MM.1S (cell line): ENCODE data around the gene KRCC1.
"Not testable (repeated sequence)": the region's sequence is repeated elsewhere in the genome, so short reads cannot be mapped to it uniquely, and the experiment has no call there.

Experiments used
- EZH2 ChIP-seq: fragments of 300-600 bp; sonication (generic); optimal IDR thresholded peaks from 2 replicates; pipeline ENCODE3; 2017; ENCODE audit warnings: low read depth, mild to moderate bottlenecking, antibody characterized with exemption, low read length, mixed read lengths
- EZH2phosphoT487 ChIP-seq: fragments of 300-600 bp; sonication (generic); IDR thresholded peaks from 2 replicates; pipeline ENCODE4 v1.6.1; 2018; ENCODE audit warnings: antibody characterized with exemption, low read length
- TF ChIP-seq, protein P1 (sequence below): fragments of 300-600 bp; sonication (generic); IDR thresholded peaks from 2 replicates; pipeline ENCODE4 v1.5.1; 2016; ENCODE audit warnings: antibody characterized with exemption, low read length, mixed read lengths

DNA sequence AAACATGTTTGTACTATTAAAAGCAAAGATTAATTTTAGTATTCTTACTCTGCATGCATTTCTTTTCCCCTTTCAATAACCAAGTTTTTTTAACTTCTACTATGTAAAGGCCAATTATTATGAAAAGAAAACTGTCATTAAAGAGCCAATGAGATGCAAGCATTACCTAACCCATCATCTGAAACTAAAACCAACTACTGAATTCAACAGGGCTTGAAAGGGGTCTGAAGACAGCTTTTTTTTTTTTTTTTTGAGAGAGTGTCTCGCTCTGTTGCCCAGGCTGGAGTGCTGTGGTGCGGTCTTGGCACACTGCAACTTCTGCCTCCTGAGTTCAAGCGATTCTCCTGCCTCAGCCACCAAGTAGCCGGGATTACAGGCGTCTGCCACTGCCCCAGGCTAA, 69.7 kb downstream of the KRCC1 start:
- TF ChIP-seq, protein P1, sequence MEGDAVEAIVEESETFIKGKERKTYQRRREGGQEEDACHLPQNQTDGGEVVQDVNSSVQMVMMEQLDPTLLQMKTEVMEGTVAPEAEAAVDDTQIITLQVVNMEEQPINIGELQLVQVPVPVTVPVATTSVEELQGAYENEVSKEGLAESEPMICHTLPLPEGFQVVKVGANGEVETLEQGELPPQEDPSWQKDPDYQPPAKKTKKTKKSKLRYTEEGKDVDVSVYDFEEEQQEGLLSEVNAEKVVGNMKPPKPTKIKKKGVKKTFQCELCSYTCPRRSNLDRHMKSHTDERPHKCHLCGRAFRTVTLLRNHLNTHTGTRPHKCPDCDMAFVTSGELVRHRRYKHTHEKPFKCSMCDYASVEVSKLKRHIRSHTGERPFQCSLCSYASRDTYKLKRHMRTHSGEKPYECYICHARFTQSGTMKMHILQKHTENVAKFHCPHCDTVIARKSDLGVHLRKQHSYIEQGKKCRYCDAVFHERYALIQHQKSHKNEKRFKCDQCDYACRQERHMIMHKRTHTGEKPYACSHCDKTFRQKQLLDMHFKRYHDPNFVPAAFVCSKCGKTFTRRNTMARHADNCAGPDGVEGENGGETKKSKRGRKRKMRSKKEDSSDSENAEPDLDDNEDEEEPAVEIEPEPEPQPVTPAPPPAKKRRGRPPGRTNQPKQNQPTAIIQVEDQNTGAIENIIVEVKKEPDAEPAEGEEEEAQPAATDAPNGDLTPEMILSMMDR: not testable (repeated sequence)
- not testable (repeated sequence) for TF ChIP-seq EZH2, EZH2phosphoT487
